OCI-LY3 (cell line): ENCODE data around the gene SRP19.

Experiments
- CTCF ChIP-seq: fragments of 200-600, 300-600 bp; sonication (generic); IDR thresholded peaks from 2 replicates; pipeline ENCODE4 v1.5.1; 2014; ENCODE audit warnings: antibody characterized with exemption, low read length, low read depth
- EZH2phosphoT487 ChIP-seq: fragments of 200-600 bp; shearing (Covaris generic); IDR thresholded peaks from 2 replicates; pipeline ENCODE4 v1.6.1; 2018; ENCODE audit warnings: antibody characterized with exemption, mixed run types, low read depth

GRCh38 chr5:112914584-112914983 lies 53.5 kb downstream of the SRP19 start:
- TF ChIP-seq CTCF (no peak), EZH2phosphoT487 (no peak)
